ENCODE results near the gene OR13C2.
"Not testable (repeated sequence)": the region's sequence is repeated elsewhere in the genome, so short reads cannot be mapped to it uniquely, and the experiment has no call there.

The OR13C2 gene, protein sequence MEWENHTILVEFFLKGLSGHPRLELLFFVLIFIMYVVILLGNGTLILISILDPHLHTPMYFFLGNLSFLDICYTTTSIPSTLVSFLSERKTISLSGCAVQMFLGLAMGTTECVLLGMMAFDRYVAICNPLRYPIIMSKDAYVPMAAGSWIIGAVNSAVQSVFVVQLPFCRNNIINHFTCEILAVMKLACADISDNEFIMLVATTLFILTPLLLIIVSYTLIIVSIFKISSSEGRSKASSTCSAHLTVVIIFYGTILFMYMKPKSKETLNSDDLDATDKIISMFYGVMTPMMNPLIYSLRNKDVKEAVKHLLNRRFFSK

DNA sequence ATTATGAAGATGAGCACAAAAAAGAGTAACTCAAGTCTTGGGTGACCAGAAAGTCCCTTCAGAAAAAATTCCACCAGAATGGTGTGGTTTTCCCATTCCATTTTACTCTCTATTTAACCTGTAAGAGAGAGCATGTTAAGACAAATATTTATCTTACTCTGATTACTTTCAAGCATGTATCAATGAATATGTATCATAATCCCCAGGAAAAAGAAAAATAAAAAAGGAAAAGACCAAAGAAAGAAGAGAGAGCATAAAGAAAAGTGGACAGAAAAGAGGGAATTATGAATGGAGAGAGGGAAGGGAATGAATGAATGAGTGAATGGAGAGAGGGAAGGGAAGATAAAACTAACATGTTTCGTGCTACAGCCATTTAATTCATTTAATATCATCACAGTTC, at the start of gene OR13C2:
Gene OR13C2, minus strand, starts transcription at position 101 of the 400 bp plus-strand sequence. Its CDS starts 0 bp downstream, at position 101.
- not testable (repeated sequence) for DNase-seq

DNA sequence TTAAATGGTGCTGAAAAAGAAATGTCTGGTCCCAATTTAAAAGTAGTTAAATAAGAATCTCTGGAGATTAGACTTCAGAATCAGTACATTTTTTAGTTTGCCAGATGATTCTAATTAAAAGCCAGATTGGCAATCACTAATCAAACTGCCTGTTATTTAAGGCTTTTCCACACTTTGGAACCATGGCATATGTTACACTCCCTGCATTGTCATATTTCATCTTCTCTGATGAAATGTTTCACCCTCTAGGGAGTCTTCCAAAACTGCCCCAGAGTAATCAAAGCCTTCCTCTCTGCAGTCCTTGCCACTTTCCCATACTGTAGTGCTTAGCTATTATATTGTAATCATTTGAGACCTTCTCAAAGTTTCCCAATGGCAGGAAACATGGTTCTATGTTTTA, 30.0 kb upstream of the OR13C2 start:
- no peak for DNase-seq

DNA sequence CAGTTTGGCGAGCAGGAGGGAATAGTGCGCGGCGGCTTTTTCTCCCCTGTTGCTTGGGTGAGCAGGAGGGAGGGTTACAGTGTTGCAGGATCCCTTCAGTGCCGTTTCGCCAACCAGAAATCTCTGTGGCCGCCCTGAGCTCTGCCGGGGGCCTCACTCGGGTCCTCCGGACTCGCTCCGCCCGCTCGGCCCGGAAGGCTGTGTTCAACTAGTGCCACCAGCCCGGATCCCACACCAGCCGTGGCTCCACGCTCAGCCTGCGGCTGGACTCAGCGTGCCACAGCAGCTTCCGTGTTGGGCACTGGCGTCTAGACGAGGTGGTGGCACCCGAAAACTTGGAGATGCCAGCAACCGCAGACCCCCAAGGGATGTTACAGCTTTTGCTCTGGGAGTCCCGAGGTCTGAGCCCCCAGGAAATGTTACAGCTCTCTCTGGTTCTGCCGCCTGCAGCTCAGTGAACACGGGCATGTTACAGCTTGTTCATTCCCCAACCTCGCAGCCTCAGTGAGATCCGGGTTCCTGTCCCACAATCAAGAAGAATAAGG, 28.6 kb upstream of the OR13C2 start:
- DNase-seq, result no peak

DNA sequence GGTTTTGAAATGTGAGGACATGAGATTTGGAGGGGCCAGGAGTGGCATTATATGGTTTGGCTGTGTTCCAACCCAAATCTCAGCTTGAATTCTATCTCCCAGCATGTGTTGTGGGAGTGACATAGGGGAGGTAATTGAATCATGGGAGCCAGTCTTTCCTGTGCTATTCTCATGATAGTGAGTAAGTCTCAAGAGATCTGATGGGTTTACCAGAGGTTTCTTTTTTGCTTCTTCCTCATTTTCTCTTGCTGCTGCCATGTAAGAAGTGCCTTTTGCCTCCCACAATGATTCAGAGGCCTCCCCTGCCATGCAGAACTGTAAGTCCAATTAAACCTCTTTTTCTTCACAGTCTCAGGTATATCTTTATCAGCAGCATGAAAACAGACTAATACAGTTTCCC, 20.5 kb upstream of the OR13C2 start:
- DNase-seq, result not testable (repeated sequence)

DNA sequence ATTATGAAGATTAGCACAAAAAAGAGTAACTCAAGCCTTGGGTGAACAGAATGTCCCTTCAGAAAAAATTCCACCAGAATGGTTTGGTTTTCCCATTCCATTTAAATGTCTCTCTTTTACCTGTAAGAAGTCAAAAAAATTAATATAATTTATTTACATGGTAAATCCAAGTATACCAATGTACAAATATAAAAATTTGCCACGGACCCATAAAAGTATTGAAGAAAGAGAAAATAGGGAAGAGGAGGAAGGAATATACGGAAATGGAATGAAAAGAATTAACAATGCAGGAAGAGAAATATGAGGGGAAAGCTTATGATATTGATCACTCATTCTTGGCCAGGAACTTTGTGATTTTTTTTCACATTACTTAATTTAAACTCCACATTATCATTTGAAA, 12.7 kb upstream of the OR13C2 start, which contains the start of gene OR13C9:
Gene OR13C9, minus strand, starts transcription at position 101 of the 400 bp plus-strand sequence. Its CDS starts 0 bp downstream, at position 101.
- DNase-seq, result no peak

DNA sequence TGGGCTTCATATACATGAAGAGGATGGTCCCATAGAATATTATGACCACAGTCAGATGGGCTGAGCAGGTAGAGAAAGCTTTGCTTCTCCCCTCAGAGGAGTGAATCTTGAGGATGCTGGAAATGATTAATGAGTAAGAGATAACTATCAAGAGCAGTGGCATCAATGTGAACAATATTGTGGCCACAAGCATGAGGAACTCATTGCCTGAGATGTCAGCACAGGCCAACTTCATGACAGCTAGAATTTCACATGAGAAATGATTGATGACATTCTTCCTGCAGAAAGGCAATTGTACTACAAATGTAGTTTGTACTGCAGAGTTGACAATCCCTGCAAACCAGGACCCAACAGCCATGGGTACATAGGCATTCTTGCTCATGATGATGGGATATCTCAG, 12.0 kb upstream of the OR13C2 start:
- no peak for DNase-seq

DNA sequence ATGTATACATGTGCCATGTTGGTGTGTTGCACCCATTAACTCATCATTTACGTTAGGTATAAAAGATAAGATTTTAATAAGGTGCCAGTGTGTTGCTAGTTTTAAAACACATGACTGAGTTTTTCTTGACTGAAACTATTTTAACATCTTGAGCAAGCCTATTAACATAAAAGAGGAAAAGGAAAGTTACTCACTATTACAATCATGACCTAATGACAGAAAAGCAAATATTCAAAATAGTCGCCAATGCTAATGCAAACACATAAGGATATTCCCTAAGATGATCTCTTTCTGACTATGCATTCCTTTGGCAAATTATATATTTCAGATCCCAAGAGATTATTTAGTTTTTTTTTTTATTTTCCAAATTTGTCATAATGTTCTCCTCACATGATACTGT, 5.8 kb upstream of the OR13C2 start:
- no peak for DNase-seq

DNA sequence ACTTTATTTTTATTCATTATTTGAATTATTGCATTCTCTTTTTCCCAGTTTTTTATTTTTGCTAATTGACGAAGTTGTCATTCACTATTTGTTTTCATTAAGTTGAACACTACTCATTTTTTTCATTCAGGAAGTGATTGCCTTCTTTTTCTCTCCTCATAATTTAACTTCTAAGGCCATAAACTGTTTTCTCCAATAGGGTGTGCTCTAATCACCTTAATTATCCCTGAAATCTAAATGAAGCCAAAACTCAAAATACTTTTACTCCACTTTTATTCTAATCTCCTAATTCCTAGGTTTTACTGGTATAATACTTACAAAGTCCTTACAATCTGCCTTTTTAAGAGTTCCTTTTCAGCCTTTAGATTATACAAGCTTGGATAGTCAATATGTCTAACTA, 2.9 kb upstream of the OR13C2 start:
- no peak for DNase-seq

DNA sequence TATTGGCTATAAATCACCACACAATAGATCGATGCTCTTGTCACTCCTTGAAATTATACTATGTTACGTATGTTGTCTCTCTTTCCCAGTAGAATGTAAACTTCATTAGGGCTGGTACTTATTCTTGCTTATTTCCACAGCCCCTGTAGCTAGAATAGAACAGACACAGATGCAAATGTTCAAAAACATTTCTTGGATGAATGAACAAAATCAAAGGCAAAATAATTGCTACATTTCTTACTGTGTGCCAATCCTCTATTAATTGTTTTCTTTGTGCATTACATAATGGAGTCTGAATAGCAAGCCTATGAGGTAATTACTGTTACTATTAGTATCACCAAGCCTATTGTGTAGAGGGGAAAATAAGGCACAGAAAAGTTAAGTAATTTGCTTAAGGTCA, 725 bp upstream of the OR13C2 start:
- DNase-seq, result no peak

DNA sequence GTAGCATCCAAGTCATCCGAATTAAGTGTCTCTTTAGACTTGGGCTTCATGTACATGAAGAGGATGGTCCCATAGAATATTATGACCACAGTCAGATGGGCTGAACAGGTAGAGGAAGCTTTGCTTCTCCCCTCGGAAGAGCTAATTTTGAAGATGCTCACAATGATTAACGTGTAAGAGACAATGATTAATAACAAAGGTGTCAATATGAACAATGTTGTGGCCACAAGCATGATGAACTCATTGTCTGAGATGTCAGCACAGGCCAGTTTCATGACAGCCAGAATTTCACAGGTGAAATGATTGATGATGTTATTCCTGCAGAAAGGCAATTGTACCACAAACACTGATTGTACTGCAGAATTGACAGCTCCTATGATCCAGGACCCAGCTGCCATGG, 626 bp downstream of the OR13C2 start:
- no peak for DNase-seq

DNA sequence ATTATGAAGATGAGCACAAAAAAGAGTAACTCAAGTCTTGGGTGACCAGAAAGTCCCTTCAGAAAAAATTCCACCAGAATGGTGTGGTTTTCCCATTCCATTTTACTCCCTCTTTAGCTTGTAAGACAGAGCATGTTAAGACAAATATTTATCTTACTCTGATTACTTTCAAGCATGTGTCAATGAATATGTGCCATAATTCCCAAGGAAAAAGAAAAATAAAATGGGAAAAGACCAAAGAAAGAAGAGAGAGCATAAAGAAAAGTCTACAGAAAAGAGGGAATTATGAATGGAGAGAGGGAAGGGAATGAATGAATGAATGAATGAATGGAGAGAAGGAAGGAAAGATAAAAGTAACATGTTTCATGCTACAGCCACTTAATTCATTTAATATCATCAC, 6.1 kb downstream of the OR13C2 start, which contains the start of gene OR13C5:
Gene OR13C5, minus strand, starts transcription at position 101 of the 400 bp plus-strand sequence. Its CDS starts 0 bp downstream, at position 101.
- DNase-seq, result not testable (repeated sequence)

DNA sequence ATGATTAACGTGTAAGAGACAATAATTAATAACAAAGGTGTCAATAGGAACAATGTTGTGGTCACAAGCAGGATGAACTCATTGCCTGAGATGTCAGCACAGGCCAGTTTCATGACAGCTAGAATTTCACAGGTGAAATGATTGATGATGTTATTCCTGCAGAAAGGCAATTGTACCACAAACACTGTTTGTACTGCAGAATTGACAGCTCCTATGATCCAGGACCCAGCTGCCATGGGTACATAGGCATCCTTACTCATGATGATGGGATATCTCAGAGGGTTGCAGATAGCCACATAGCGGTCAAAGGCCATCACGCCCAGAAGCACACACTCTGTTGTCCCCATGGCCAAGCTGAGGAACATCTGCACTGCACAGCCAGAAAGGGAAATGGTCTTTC, 6.7 kb downstream of the OR13C2 start:
- DNase-seq, result not testable (repeated sequence)

DNA sequence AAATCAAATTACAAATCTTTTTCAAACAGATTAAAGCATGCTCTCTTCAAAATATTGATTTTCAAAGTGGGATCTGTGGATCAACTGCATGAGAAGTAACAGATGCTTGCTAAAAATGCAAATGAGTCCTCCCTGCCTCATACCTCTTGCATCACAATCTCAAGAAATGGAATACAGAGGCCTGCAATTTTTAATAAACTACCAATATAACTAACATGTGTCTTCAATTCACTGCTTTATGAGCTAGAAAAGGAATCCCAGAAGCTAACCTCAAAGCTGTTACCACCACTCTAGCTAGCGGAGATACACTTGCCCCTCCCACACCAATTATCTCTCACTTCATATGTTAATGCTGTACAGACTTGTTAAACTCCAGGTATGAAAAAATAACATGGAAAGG, 15.8 kb downstream of the OR13C2 start:
- DNase-seq, result no peak

DNA sequence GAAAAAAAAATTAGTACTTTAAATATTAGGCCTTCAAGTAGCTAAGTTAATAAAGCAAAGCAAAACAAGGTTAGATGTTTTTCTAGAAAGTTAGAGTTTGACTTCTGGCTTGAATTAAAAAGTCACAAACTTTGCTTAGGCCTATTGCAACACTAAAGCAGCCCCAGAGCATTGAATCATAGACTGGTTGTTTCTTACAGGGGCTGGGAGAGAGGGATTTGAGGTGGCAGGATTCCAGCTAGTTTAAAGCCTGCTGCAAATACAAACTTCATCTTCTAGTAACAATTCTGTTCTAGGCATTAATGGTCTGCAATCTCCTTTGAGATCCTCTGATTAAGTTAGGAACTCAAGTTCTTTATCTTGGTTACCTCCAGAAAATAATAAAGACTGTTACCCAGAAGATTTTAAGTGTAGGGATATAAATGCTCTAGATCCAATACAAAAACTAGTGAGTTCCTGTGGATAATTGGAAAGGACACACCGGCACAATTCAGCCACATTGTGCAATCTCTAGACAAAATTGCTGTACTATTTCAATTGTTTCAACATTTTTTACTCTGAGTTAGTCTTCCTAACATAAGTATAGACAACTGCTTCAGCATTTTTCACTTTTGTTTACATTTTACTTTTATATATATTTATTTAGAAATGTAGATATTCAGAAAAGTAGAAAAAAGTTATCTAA, 18.8 kb downstream of the OR13C2 start:
- no peak for DNase-seq

DNA sequence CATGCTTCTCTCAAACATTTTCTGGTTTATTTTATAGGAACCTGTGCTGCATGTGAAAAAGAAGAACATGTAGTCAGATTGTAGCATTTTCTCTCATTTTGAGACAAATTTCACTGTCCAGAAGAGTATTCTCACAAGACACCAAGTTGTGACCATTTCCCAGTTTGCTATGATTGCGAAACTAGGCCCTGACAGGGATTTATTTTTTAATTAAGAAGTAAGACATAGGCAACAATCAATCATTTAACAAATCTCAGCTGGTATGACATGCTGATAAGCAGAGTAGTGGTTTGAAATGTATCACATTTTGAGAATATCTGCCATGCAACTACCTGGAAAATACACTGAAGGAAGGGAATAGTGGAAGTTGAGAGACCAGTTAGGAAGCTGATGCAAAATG, 24.9 kb downstream of the OR13C2 start:
- DNase-seq, result no peak

DNA sequence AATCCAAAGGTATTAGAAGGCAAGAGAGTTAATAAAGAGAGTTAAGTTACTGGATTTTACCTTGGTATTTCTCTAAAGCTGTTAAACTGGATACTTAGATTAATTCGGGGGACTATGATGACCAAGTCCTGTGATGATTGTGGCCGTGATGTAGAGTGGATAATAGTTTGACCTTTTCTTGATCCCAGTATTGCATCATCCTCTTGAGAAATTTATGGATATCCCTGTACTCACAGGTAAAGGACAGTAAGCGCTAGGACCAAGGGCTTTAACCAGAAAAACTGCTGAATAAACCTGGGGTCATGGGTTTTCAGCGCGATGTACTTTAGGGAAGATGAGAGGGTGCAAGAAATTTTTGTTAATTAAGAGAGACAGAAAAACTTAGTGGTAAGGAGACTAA, 28.2 kb downstream of the OR13C2 start:
- DNase-seq, result no peak

DNA sequence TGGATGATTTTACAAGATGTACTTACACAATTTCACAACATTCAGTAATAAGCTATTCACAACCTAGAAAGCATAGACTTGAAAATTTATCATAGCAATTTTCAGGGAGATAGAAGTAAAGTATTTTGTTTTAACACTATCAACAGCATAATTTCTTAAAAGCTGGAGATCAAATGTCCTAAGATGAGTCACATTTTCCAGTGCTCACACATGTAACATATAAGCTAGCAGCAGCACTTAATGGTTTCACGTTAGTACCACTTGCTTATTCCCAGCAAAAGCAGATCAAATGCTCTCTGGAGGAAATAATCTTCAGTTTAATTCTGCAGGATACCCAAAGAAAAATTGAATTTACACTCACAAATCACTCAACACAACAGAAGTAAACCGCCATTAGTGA, 30.0 kb downstream of the OR13C2 start:
- DNase-seq, result no peak

DNA sequence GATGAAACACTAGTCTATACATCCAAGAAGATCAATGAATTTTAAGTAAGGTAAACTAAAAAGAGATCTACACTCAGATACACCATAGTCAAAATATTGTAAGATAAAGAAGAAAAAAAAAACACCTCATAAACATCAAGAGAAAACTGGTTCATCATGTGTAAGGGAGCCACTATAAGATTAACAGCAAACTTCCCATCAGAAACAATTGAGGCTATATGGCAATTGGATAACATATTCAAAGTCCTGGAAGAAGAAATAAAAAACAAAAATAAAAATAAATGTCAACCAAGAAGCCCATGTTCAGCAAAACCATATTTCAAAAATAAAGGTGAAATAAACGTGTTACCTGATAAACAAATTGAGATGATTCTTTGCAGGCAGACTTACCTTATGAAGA, 32.8 kb downstream of the OR13C2 start:
- no peak for DNase-seq

DNA sequence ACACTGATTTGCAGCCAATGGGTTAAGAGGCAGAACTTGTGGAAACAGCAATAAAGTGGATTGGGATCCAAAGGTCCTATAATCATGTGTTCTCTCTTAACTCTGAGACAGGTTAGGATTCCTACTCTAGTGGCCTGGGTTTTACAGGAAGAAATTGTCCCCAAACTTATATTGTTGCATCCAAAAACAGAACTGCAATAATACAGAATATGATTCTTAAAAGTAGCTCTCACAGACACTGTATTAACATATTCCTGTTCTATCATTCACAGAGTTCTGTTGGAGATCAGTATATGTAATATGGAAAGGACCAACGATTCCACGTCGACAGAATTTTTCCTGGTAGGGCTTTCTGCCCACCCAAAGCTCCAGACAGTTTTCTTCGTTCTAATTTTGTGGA, 36.6 kb downstream of the OR13C2 start, which contains the start of gene OR13C8:
Gene OR13C8, plus strand, starts transcription at position 301 of the 400 bp plus-strand sequence. Its CDS starts 0 bp downstream, at position 301.
- no peak for DNase-seq

DNA sequence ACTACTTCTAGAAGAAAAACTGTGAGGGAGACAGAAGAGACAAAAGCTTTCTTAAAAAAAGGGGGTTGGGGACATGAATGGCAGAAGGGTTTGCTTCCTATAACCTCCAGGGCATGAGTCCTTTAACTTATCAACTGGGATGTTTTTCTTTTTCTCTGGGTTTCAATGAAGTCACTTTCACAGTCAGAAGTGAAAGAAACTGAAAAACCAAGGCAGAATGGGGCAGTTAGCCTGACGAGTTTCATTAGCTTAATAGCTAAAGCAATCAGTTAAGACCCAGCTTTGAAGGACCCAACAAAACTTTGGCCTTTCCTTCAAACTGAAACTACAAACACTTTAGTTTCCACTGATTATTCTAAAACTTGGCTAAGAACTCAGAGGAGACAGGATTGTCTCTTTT, 41.1 kb downstream of the OR13C2 start:
- no peak for DNase-seq

DNA sequence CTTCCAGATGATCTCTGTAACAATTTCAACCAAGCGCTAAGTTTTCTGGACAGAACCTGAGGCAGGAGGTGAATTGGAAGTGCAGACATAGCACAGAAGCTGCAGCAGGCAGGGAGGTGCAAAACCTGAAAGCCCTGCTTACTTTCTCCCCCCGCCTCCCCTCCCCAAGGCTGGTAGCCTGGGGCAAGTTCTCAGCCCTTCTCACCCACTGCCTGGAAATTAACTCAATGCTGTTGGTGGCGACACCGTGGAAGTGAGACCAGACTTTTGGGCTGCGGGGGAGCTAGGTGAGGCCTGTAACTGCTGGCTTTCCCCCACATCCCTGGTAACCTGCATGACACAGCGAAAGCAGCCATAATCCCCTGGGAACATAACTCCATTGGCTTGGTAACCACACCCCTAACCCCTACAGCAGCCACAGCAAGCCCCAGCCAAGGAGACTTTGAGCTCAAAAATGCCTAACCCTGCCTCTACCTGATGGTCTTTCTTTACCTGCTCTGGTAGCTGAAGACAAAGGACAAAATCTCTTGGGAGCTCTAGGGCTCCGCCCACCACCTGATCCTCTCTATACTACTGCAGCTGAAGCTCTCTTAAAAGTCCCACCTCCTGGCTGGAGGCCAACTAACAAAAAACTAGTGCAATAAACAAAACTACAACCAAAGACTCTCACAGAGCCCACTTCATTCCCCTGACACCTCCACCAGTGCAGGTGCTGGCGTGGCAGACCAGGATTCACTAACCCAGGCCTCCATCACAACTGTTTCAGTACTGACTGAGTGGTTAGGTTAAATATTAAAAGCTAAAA, 48.4 kb downstream of the OR13C2 start:
- no peak for DNase-seq

DNA sequence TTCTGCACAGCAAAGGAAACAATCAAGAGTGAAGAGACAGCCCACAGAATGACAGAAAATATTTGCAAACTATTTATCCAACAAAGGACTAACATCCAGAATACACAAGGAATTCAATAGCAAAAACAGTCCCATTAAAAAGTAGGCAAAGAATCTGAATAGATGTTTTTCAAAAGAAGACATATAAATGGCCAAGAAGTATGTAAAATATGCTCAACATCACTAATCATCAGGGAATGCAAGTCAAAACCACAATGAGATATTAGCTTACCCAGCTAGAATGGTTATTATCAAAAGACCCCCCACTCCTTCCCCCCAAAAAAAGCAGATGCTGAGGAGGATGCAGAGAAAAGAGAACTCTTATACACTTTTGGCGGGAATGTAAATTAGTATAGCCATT, 49.9 kb downstream of the OR13C2 start:
- no peak for DNase-seq
